B cell (primary cell): ENCODE data around the gene TCF25. TPM values are rescaled to one million over a fixed set of nuclear protein-coding genes. Genes with fewer than 3 reads are reported as not detected.

ENCODE experiments used
- ATAC-seq: fragments of 200-7000 bp; cut with Tn5 transposase; one replicate; pipeline ENCODE4 v1.10.0; 2021; ENCODE audit warnings: low read depth, mild to moderate bottlenecking, moderate number of reproducible peaks, moderate library complexity
- CTCF ChIA-PET: fragments of 350-600 bp; sonication (Branson Sonifier 250); formaldehyde crosslinking; loops from one replicate; lab custom pipeline; 2021; ENCODE audit warnings: antibody characterized with exemption, inconsistent platforms; lab: Charles Lee
- POLR2A ChIA-PET: fragments of 350-600 bp; sonication (Branson Sonifier 250); formaldehyde crosslinking; loops from one replicate; lab custom pipeline; 2021; ENCODE audit warnings: antibody characterized with exemption; lab: Charles Lee
- DNase-seq: peaks from one replicate; pipeline ENCODE4 v3.0.0; 2013
- H2AFZ ChIP-seq: 2 replicates; pipeline ENCODE4 v1.6.1; 2012; ENCODE audit warnings: mild to moderate bottlenecking, low read depth, low read length; ENCODE audit not compliant: insufficient read depth, poor library complexity, severe bottlenecking
- H3K27ac ChIP-seq, 2 donors: 1 replicate in 1 of 2; 2 replicates in 1 of 2; pipeline ENCODE4 v1.5.1; 2012 to 2013; ENCODE audit warnings: low read length in 2 of 2, mild to moderate bottlenecking in 2 of 2, moderate library complexity in 1 of 2
- H3K27me3 ChIP-seq, 4 experiments: fragments of 200-600 bp in 1 of 4; sonication (generic) in 1 of 4; replicated peaks in 1 of 4; 1 replicate in 2 of 4; 2 replicates in 2 of 4; pipeline versions ENCODE4 v1.6.1 to v1.7.0; 2013 to 2016; ENCODE audit warnings: low read length in 3 of 4, mild to moderate bottlenecking in 2 of 4, mixed read lengths in 1 of 4, moderate library complexity in 1 of 4; ENCODE audit not compliant: insufficient read depth in 4 of 4, control insufficient read depth in 3 of 4; ENCODE audit errors: control extremely low read depth in 1 of 4
- H3K36me3 ChIP-seq, 2 experiments: replicated peaks in 1 of 2; 1 replicate in 1 of 2; 2 replicates in 1 of 2; pipeline versions ENCODE4 v1.6.1 to v1.7.1; 2013; ENCODE audit warnings: low read length in 1 of 2; ENCODE audit not compliant: insufficient read depth in 2 of 2, control insufficient read depth in 1 of 2; ENCODE audit errors: control extremely low read depth in 1 of 2, extremely low read depth in 1 of 2
- H3K4me1 ChIP-seq, 2 donors: fragments of 200-600 bp in 1 of 2; sonication (generic) in 1 of 2; 1 replicate in 1 of 2; 2 replicates in 1 of 2; pipeline versions ENCODE4 v1.5.1 to v1.6.1; 2013 to 2017; ENCODE audit warnings: low read length in 2 of 2; ENCODE audit not compliant: control insufficient read depth in 2 of 2, insufficient read depth in 2 of 2
- H3K4me2 ChIP-seq: replicated peaks from 2 replicates; pipeline ENCODE3; 2012; ENCODE audit warnings: mild to moderate bottlenecking, low read depth, low read length; ENCODE audit not compliant: poor library complexity, severe bottlenecking
- H3K4me3 ChIP-seq, 5 experiments: fragments of 200-600 bp in 1 of 5; sonication (generic) in 1 of 5; 1 replicate in 3 of 5; 2 replicates in 2 of 5; pipeline versions ENCODE4 v1.5.1 to v1.7.0; 2011 to 2016; ENCODE audit warnings: low read length in 4 of 5, mild to moderate bottlenecking in 4 of 5, low read depth in 2 of 5, control low read depth in 1 of 5, moderate library complexity in 1 of 5; ENCODE audit not compliant: insufficient read depth in 1 of 5; ENCODE audit errors: control extremely low read depth in 1 of 5, extremely low read depth in 1 of 5
- H3K79me2 ChIP-seq: fragments of 200-600 bp; sonication (generic); one replicate; pipeline ENCODE4 v1.6.0; 2016; ENCODE audit warnings: low read length; ENCODE audit not compliant: control insufficient read depth, insufficient read depth
- H3K9ac ChIP-seq: fragments of 200-600 bp; sonication (generic); 2 replicates; pipeline ENCODE4 v1.6.1; 2017; ENCODE audit warnings: mild to moderate bottlenecking, low read length, moderate library complexity
- H3K9me3 ChIP-seq, 3 donors: one replicate each; pipeline versions ENCODE4 v1.6.1 to v1.7.1; 2013; ENCODE audit warnings: low read length in 2 of 3; ENCODE audit not compliant: control insufficient read depth in 2 of 3, insufficient read depth in 1 of 3; ENCODE audit errors: control extremely low read depth in 1 of 3
- H4K20me1 ChIP-seq: 2 replicates; pipeline ENCODE4 v1.6.0; 2012; ENCODE audit warnings: mild to moderate bottlenecking, low read length; ENCODE audit not compliant: insufficient read depth, control insufficient read depth, poor library complexity, severe bottlenecking
- H3K27ac Mint-ChIP-seq: one replicate; pipeline ENCODE4 v1.8.0; 2021; ENCODE audit warnings: mixed read lengths
- H3K27me3 Mint-ChIP-seq: one replicate; pipeline ENCODE4 v1.8.0; 2021; ENCODE audit warnings: mixed read lengths
- H3K4me1 Mint-ChIP-seq: one replicate; pipeline ENCODE4 v1.8.0; 2021; ENCODE audit warnings: mixed read lengths
- H3K4me3 Mint-ChIP-seq: one replicate; pipeline ENCODE4 v1.8.0; 2021; ENCODE audit warnings: mixed read lengths
- H3K9me3 Mint-ChIP-seq: one replicate; pipeline ENCODE4 v1.8.0; 2022; ENCODE audit warnings: mixed read lengths; ENCODE audit not compliant: insufficient read depth
- CTCF ChIP-seq: fragments of 200-600 bp; IDR thresholded peaks from one replicate; pipeline ENCODE4 v1.8.0; 2022; ENCODE audit warnings: antibody characterized with exemption, mild to moderate bottlenecking
- EZH2 ChIP-seq: IDR thresholded peaks from 2 replicates; pipeline ENCODE4 v1.6.1; 2012; ENCODE audit warnings: borderline replicate concordance, low read depth, mild to moderate bottlenecking, moderate library complexity, low read length; ENCODE audit not compliant: insufficient read depth, poor library complexity, severe bottlenecking
- WGBS: methylation state at CpG from one replicate; pipeline ENCODE4 v1.1.5; 2013; ENCODE audit warnings: missing lambda C conversion rate; ENCODE audit not compliant: insufficient coverage; 5-methylcytosine and 5-hydroxymethylcytosine counted together
- intact Hi-C: fragments of 100-400 bp; cut with micrococcal nuclease; formaldehyde crosslinking; loops from one replicate; pipeline ENCODE4 v1.10.0; 2022
- polyA plus RNA-seq: library from polyadenylated mRNA; depleted of rRNA; stranded (reverse); fragments of >200 nt; gene quantifications from 2 replicates; pipeline ENCODE4 v1.2.3, GENCODE V29; 2012
- total RNA-seq, 2 donors: library from RNA; stranded (reverse); fragments of 120-200 nt in 1 of 2; gene quantifications; 1 replicate in 1 of 2; 2 replicates in 1 of 2; pipeline versions ENCODE4 v1.2.3 to v1.2.4, GENCODE V29; 2013 to 2022

TCF25 gene
- total and polyA plus RNA-seq, 2 donors (not counting 1 experiment from before 2014, with no cell fraction given): 200 to 444 TPM

GRCh38 chr16:89855986-89856385 lies 17.4 kb upstream of the TCF25 start:
- Histone ChIP-seq H3K4me1 (peaks cover 0 to 7% of the 10 kb centered on the region in 2 donors), H2AFZ (no peak overlapping the region), H3K79me2 (no peaks in the 10 kb centered on the region), H3K4me3 (no peak overlapping the region), H3K4me2 (no peak overlapping the region), H3K27ac (no peak overlapping the region), H4K20me1 (no peaks in the 10 kb centered on the region), H3K36me3 (no peaks in the 10 kb centered on the region), H3K9ac (no peak overlapping the region), H3K27me3 (peaks cover 0 to 4% (median 0%) of the 10 kb centered on the region in 4 experiments), H3K9me3 (no peaks in the 10 kb centered on the region)
- POLR2A ChIA-PET: no interaction called here
- H3K27me3 Mint-ChIP-seq: no peaks in the 10 kb centered on the region
- ATAC-seq (no peak), DNase-seq (no peak)
- no peak overlapping the region for H3K4me3 Mint-ChIP-seq
- no peak overlapping the region for H3K27ac Mint-ChIP-seq
- intact Hi-C loops: no loop called here
- CTCF ChIA-PET: no interaction called here
- H3K4me1 Mint-ChIP-seq: peaks cover 3% of the 10 kb centered on the region
- no peaks in the 10 kb centered on the region for H3K9me3 Mint-ChIP-seq
- TF ChIP-seq CTCF: no peak
- WGBS: 89% methylated on average over 12 of the region's 22 CpGs

- POLR2A ChIA-PET: no interaction called here
Observed at GRCh38 chr16:89858973-89859614, 14.3 kb upstream of the TCF25 start.

More at GRCh38 chr16:89858973-89859614, 14.3 kb upstream of the TCF25 start:
- no peak for ATAC-seq
- no peak overlapping the region for H3K4me3 Mint-ChIP-seq
- no peak overlapping the region for H3K9ac ChIP-seq
- no peak overlapping the region for H3K4me3 ChIP-seq
- H3K9me3 ChIP-seq: no peaks in the 10 kb centered on the region
- no peaks in the 10 kb centered on the region for H3K36me3 ChIP-seq
- 93% methylated on average over 22 of the region's 25 CpGs for WGBS
- no peak overlapping the region for H3K27ac ChIP-seq
- H3K79me2 ChIP-seq: no peaks in the 10 kb centered on the region
- CTCF ChIA-PET: interaction anchor here (0.6 to 6.1 kb wide), 12 partner anchors 13 to 159 kb away, joined by 3 to 105 read pairs (median 8); partner anchors contain the start of gene TCF25
- H3K4me1 ChIP-seq: peaks cover 11 to 24% of the 10 kb centered on the region in 2 donors
- peaks cover 20% of the 10 kb centered on the region for H3K4me1 Mint-ChIP-seq
- H4K20me1 ChIP-seq: no peaks in the 10 kb centered on the region
- no peaks in the 10 kb centered on the region for H3K27me3 Mint-ChIP-seq
- peaks cover 0 to 4% (median 0%) of the 10 kb centered on the region in 4 experiments for H3K27me3 ChIP-seq
- intact Hi-C loops: no loop called here
- no peak overlapping the region for H2AFZ ChIP-seq
- no peak overlapping the region for H3K4me2 ChIP-seq
- H3K27ac Mint-ChIP-seq: no peak overlapping the region
- TF ChIP-seq CTCF: no peak
- no peak for TF ChIP-seq EZH2
- no peaks in the 10 kb centered on the region for H3K9me3 Mint-ChIP-seq
- DNase-seq: no peak
